Stimulated activated CD4-positive, alpha-beta T cell treated with anti-CD3 and anti-CD28 coated beads, TNF-alpha, amount 100 ng/mL, for 4 hours (primary cell): ENCODE measurements around the gene PDE6A.
"Not testable (repeated sequence)": the region's sequence is repeated elsewhere in the genome, so short reads cannot be mapped to it uniquely, and the experiment has no call there.

Source experiments
- DNase-seq, 3 experiments: peaks; one replicate each; pipeline ENCODE4 v3.0.0-alpha.2; 2020; ENCODE audit warnings: low read depth in 3 of 3

The PDE6A gene

DNA sequence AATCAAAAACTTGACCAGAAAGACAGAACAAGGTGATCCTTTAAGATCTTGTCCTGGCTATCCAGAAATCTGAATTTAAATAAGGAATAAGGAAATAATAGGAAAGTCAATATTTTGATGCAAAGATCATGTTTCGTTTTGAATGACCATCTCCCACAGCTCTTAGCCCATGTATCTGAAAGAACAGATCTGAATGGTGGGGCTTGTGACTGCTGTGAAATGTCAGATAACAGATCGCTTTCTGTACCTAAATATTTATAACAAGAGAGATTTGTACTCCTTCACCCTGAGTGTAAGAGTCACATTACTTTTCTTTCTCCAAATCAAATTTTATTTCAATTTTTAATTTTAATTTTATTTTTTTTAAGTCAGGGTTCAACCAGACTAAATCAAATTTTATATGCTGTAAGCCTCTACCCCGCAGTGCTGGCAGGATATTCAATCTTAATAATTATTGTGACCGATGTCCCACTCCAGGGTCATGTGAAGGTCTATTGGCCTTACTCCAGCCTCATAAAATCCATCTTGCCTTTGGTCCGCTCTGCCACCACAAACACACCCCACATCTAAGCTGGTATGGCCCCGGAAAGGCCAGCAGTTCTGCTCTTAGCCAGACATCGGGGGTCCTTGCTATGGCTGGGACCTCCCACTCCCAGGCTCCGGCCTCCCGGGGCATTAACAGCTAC is 9.0 kb upstream of the PDE6A start:
- DNase-seq = no peak

DNA sequence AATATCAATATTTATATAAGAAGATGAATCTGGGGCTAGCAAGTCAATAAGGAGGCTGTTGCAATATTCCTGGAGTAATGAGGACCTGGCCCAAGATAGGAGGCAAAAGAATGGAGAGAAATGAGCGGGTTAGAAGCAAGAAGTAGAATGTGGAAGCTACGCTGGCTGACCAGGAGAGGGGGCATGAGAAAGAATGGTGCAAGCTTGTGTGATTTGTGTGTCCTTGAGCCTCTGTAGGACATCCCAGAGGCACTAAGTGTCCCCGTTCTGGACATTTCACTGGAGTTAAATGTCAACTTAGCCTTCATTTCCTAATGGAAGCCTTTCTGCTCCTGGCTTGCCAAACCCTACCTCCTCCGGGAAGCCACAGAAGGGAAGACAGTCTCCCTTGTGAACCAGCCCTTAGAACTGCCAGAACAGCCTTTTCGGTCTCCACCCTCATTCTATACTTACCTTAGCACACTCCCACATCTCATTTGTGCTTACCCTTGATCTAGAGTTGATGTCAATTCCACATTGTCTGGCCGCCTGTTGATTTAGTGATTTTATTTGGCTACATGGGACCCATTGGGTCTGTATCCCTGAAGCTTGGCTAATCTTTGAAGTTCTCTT is 6.7 kb upstream of the PDE6A start:
- DNase-seq = no peak

DNA sequence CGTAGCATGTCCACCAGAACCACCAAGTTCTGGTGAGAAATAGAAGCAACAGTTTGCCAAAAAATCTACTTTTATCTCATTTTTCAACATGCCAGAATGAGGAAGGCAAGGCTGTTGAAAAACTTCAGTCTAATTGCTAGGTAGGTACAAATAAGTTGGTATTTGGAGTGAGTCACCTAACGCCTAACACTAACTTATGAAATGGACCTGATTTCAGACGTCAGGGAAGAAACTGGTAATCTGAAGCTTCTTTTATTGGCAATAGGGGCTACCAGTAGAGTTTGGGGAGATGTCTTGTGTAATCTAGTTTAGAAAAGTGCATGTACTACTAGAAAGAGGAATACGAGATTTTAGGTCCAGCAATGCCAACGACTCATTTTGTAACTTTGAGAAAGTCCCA is 4.4 kb upstream of the PDE6A start:
- no peak for DNase-seq

DNA sequence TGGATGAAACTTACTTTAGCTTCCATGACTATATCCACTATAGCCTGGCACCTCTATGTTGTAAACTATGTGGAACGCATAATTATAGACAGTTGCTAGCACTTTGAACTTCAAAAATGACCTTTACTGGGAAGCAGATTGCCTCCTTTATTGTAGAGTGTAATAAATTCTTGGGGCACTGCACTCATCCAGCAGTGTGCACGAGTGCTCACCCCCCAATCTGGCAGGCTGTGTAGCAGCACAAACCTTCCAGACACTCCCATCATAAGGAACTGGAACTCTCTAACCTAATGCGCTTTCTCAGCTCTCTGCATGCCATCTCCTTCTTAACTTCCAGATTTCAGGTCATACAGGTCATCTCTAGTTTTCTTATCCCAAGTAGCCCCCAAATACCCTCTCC is 1.5 kb upstream of the PDE6A start:
- DNase-seq = no peak

DNA sequence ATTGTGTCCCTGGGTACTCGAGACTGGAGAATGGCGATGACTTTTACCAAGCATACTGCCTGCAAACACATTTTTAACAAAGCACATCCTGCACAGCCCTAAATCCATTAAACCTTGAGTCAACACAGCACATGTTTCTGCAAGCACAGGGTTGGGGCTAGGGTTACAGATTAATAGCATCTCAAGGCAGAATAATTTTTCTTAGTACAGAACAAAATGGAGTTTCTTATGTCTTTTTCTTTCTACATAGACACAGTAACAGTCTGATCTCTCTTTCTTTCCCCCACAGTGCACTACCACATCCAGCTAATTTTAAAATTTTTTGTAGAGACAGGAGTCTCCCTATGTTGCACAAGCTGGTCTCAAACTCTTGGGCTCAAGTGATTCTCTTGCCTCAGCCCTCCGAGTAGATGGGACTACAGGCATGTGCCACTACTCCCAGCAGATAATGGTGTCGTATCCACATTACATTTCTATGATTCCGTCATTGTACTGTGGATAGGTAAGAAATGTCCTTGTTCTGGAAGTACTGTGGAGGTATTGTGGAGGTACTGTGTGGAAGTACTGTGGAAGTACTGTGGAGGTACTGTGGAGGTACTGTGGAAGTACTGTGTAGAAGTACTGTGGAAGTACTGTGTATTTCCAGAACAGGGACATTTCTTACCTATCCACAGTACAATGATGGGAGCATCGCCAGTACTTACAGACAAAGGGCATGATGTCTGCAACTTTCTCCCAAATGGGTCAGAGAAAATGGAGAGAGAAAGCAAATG is 1.2 kb downstream of the PDE6A start:
- DNase-seq = not testable (repeated sequence)

DNA sequence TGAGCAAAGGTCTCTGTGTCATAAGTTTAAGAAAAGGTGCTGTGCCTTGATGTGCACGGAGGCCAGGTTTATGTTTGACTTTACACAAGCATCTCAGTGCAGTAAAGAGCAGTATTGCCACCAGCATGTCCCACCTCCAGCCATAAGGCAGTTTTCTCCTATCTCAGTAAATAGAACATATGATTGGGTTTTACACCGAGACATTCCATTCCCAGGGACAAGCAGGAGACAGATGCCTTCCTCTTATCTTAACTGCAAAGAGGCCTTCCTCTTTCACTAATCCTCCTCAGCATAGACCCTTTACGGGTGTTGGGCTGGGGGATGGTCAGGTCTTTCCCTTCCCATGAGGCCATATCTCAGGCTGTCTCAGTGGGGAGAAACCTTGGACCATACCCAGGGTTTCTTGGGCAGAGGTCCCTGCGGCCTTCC is 1.8 kb downstream of the PDE6A start:
- not testable (repeated sequence) for DNase-seq

DNA sequence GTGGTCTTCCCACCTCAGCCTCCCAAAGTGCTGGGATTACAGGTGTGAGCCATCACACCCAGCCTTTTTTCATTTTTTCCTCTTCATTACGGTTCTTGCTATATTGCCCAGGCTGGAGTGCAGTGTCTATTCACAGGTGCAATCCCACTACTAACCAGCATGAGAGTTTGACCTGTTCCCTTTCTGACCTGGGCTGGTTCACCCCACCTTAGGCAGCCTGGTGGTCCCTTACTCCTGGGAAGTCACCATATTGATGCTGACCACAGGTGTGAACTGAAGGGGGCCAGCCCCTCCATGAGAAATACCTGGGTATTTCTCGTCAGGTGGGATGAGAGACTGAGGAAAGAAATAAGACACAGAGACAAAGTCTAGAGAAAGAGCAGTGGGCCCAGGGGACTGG is 2.4 kb downstream of the PDE6A start:
- DNase-seq = no peak

DNA sequence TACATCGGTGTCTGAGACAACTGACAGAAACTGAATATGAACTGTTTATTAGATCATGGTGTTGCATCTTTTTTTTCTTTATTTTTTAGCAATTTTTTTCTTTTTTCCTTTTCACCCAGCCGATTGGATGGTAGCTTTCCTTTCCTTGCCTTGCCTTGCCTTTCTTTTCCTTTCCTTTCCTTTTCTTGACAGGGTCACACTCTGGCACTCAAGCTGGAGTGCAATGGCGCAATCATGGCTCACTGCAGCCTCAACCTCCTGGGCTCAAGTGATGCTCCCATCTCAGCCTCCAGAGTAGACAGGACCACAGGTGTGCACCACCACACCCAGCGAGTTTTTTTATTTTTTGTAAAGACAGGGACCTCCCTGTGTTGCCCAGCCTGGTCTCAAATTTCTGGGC is 2.8 kb downstream of the PDE6A start:
- DNase-seq = no peak

DNA sequence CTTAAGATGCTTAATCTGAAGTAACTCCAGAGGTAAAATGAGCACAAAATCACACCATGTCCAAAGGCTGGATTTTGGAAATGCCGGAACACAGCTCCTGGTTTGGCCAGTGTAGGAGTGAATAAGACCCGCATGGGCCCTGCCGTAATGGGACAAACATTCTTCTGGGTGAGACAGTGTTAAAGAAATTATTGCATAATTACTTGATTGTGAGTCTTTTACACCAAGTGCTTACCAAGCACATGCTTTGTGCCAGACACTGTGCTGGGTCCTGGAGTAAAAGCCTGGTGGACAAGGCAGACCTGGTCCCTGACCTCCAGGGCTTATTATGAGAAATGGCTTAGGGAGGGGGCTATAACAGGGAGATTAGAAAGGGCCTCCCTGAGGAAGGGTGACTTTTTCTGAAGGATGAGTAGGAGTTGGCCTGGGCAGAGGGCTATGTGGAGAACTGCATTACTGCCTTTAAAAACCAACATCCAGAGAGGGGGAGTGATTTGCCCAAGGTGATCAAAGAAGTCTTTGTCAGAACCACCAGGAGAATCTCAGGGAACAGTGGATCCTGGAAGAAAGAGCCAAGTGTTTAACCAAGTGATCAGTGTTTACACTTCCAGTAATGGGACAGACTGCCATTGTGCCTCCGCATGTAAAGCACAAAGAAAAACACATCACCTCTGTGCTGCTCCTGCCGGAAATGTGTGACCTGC is 3.5 kb downstream of the PDE6A start:
- DNase-seq = no peak

DNA sequence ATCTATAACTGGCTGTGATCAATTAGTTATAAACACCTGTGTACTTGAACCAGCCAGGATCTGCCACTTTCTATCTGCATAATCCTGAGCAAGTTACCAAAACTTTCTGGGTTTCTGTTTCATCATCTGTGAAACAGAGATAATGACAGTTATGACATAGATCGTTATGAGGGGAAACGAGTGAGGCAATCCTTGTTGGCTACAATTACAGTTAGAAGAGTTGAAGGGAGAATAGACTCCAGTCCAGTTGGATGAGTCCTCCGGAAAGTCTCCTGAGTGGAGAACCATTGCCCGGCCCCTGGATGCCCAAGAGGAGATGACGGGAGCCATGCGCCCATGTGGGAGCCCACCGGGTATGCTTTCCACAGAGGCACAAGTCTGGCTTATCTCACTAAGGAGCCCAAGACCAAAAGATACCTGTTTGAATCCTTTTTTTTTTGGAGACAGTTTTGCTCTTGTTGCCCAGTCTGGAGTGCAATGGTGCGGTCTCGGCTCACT is 4.5 kb downstream of the PDE6A start:
- no peak for DNase-seq

DNA sequence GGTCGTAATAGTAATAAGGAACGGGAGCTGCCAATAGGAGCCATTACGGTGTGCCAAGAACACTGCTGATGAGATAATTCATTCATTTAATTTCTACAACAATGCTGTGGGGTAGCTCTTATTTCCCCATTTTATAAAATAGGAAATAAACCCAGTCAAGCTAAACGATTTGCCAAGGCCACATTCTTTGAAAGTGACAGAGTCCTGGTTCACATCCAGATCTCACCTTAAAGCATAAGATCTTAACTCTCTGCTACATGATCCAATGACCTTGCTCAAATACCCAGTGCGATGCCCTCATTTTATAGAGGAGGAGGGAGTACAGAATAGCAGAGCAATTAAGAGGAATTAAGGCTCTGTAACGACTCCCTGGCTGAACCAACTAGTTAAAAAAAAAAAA is 5.0 kb downstream of the PDE6A start:
- DNase-seq = no peak

DNA sequence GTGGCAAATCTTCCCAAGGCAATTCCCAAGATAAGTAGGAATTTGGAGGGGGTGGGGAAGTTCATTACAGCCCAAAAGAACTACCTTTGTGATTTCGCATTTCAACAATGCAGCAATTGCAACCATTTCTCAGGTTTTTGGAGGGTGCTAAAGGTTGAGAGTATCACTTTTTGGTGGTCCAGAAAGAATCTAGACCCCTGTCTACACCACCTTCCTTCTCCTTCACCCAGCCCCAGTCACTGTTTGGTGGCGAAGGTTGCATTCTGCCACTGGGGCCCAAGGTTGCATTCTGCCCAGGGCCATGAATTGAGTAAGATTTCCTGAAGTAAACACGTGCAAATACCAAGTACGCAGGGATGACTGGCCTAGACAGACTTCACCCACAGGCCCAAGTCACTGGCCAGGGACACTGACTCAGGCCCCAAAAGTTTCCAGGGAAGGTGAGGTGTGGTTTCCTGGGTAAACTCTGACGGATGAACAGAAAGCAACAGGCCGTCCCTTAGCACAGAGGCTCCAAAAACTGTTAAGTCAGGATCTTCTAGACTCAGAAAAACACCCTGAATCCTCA is 5.7 kb downstream of the PDE6A start:
- no peak for DNase-seq

DNA sequence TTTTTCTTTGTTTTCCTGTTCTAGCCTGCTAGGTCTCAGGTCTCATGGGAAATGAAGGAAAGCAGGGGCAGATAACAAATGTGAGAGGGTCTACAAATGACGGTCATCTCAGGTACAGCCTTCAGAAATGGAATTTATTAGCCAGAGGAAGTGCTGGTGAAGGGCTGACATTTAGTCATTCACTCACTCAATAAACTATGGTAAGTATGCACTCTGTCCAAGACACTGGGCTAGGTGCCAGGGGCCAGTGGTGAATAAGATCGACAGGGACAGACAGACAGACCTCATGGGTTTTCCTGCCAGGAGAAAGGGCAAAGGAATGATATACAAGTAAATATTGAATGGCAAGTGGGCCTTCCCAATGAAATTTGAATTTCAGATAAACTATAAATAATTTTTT is 6.3 kb downstream of the PDE6A start:
- no peak for DNase-seq

DNA sequence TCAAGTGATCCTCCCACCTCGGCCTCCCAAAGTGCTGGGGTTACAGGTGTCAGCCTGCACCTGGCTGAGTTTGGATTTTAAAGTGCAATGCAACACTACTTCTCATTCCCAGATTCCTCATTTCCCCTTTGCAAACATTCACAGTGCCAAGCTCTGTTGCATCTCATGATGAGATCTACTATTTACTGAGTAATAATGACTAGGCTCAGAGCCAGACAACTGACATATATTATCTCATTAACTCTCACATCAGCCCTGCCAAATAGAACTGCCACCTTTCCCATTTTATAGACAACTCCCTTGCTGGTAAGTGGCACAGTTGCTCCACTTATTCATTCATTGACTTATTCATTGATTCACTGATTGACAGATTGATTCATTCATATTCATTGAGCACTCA is 7.0 kb downstream of the PDE6A start:
- DNase-seq = no peak

DNA sequence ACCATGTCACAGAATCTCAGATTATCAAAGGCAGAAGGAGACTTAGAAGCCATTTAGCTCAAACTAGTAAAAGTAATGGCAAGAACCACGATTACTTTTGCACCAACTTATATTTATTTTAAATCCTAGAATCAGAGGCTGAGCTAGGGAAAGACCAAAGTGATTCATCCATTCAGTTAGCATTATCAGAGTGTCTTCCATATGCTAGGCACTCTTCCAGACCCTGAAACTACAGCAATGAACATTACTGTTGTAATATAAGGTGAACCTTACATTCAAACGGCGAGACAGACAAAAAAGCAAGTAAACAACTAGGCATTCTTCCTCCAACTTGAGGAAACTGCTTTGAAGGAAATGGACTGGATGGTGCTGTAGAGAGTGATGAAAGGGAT is 7.9 kb downstream of the PDE6A start:
- DNase-seq = no peak

DNA sequence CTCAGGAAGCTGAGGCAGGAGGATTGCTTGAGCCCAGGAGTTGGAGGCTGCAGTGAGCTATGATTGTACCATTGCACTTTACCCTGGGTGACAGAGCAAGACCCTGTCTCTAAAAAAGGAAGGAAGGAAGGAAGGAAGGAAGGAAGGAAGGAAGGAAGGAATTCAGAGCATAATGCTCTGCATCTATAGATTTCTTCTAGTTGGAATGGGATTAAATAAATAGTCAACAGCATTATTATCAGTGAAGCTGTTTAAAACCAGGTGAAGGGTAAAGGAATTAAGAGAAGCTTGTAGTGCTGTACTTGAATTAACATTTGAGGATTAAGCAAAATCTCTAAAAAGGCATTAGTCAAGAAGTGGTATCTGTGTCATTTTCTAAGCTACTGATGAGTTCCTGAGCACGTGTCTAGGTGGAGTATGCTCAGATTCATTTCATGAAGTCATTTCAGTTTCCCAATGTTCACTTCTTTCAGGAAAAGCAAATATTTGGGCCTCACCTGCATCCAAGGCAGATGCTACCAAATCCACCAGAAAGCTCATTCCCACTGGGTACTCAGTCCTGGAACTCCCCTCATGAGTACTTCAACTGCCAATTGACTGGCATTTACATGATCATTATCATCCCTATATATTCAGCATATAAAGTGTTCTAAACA is 8.4 kb downstream of the PDE6A start:
- DNase-seq = no peak

DNA sequence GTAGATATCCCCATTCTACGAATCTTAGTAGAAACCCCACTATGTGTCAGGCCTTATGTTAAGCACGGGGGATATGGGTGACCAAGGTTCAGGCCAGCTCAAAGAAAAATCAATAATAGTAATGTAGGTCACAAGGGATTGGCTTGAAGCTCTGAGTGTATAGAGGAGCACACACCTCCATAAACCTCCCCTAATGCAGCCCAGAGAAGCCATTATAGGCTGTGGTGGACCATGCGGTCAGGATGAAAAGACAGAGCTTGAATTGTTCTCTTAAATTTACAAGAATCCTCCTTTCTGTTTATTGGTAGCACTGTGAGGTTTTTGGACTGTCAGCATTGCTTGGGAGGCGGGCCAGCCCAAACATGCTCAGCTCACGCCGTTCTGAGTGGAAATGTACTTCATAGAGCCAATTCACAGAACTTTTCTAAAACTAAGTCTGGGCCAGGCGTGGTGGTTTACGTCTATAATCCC is 9.1 kb downstream of the PDE6A start:
- DNase-seq = no peak

DNA sequence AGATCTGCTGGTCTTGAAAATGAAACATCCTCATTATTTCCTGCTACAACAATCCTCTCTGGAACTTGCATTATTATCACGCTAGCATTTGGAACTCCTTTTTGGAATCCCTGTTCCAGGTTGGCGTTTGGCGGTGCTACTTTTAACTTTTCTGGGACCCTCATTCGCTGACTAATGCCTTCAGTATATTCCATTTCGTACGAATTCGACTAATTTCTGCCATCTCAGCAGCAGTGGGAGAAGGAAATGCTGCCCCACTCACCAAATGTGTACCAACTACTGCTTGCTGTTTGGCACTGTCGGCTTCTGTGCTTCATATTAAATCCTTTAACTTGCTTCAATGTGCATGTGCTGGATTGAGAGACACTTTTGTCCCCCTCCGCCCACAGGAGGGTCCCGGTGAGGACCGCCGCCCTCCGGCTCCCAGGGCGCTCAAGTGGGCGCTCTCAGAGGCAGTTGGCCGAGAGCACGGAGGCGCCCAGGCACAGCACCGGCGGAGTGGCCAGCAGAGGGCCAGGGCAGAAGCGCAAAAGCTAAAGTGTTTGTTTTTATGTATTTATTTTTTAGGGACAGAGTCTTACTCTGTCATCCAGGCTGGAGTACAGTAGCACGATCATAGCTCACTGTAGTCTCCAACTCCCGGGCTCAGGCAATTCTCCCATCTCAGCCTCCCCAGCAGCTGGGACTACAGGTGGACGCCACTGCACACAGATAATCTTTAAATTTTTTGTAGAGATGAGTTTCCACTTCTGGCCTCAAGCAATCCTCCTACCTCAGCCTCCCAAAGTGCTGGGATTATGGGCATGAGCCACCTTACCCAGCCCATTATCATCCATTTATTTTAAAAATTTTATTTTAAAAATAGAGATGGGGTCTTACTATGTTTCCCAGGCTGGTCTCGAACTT is 11.9 kb downstream of the PDE6A start:
- no peak for DNase-seq

DNA sequence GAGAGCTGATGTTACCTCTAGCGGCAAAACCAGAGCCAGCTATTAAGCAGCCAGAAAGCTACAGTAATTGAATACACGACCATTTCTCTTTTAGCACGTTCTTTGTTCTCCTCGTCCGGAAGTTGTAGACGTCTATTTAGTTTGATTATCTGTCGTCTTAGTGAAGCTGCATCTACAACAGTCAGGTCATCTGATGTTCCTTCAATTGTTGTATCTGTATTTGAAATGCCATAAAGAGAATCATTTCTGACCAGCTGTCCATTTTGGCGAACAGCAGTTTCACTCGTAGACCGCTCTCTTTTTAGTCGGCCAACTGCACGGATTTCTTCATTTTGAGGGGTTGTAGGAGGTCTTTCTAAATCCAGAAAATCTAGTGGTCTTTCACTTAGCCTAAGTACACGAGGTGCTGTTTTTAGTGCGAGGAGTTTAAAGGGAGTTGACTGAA is 12.6 kb downstream of the PDE6A start:
- no peak for DNase-seq
